ENCODE results near the gene DHRS13. TPM values are rescaled to one million over a fixed set of nuclear protein-coding genes. Genes with fewer than 3 reads are reported as not detected.

The DHRS13 gene
- 1 to 10 TPM; 2.4 to 5.3 (median 3.3) TPM for polyA plus RNA-seq (ENCODE audit: insufficient read length in 10 of 10)
- long read RNA-seq, donor 1: 0 reads
- long read RNA-seq, donor 2, partial matches to known transcripts: 0 of 2 reads
- long read RNA-seq, donor 2, other reads (novel, unspliced or antisense): 0 of 2 reads
- long read RNA-seq, donor 3: 0 reads
- long read RNA-seq, donor 4, partial matches to known transcripts: 0 of 2 reads
- long read RNA-seq, donor 4, other reads (novel, unspliced or antisense): 0 of 2 reads
- long read RNA-seq, donor 5, partial matches to known transcripts: 0 of 3 reads
- long read RNA-seq, donor 5, other reads (novel, unspliced or antisense): 0 of 3 reads
- long read RNA-seq, donor 6, partial matches to known transcripts: 0 of 2 reads
- long read RNA-seq, donor 6, other reads (novel, unspliced or antisense): 0 of 2 reads
- long read RNA-seq, donor 7, partial matches to known transcripts: 0 of 1 reads
- long read RNA-seq, donor 7, other reads (novel, unspliced or antisense): 0 of 1 reads
- long read RNA-seq, donor 8, partial matches to known transcripts: 0 of 4 reads
- long read RNA-seq, donor 8, other reads (novel, unspliced or antisense): 0 of 4 reads
- long read RNA-seq, donor 9: 0 reads

GRCh38 chr17:28902819-28903545 lies at the start of gene DHRS13:
Gene DHRS13, minus strand, starts transcription at chr17:28903079. Its CDS starts 135 bp downstream, at chr17:28902944.
- peak; percentile 86 to 93 (median 92) for DNase-seq

- DNase-seq: peak; percentile 98 to 100 (median 100)
Measured at GRCh38 chr17:28951991-28952975, 49.4 kb upstream of the DHRS13 start.

GRCh38 chr17:28951428-28951990 lies 48.6 kb upstream of the DHRS13 start, which contains the start of gene PHF12:
Gene PHF12, minus strand, starts transcription at chr17:28951518. Its CDS starts 558 bp downstream, at chr17:28950960.
- peak; percentile 100 for DNase-seq

- DNase-seq: no peak
Measured at GRCh38 chr17:28950752-28951427, 48.0 kb upstream of the DHRS13 start.

- DNase-seq: peak in 2 of 3 donors; percentile 46 to 78
Measured at GRCh38 chr17:28950017-28950751, 47.3 kb upstream of the DHRS13 start.

- DNase-seq: peak; percentile 45 to 89 (median 70)
Measured at GRCh38 chr17:28949185-28950016, 46.5 kb upstream of the DHRS13 start.

GRCh38 chr17:28948873-28949184 lies 46.0 kb upstream of the DHRS13 start:
- DNase-seq: no peak

GRCh38 chr17:28948342-28948741 lies 45.5 kb upstream of the DHRS13 start:
- DNase-seq: no peak

- no peak for DNase-seq
Measured at GRCh38 chr17:28947639-28948038, 44.8 kb upstream of the DHRS13 start.

- DNase-seq: peak in 1 of 3 donors; percentile 37
Measured at GRCh38 chr17:28946239-28946638, 43.4 kb upstream of the DHRS13 start.

- no peak for DNase-seq
Measured at GRCh38 chr17:28944862-28945741, 42.2 kb upstream of the DHRS13 start.

GRCh38 chr17:28944343-28944742 lies 41.5 kb upstream of the DHRS13 start:
- DNase-seq: no peak

GRCh38 chr17:28942925-28943324 lies 40.0 kb upstream of the DHRS13 start:
- DNase-seq: no peak

GRCh38 chr17:28941251-28941650 lies 38.4 kb upstream of the DHRS13 start:
- no peak for DNase-seq

- DNase-seq: no peak
Measured at GRCh38 chr17:28940675-28941074, 37.8 kb upstream of the DHRS13 start.

- no peak for DNase-seq
Measured at GRCh38 chr17:28940142-28940541, 37.3 kb upstream of the DHRS13 start.

GRCh38 chr17:28938552-28938951 lies 35.7 kb upstream of the DHRS13 start:
- DNase-seq: no peak

Data from muscle of back (tissue), 13 donors.